ENCODE measurements around the gene ADGRV1.

ADGRV1 gene

GRCh38 chr5:90689064-90689463 is 130.5 kb downstream of the ADGRV1 start:
- no peak for TF ChIP-seq CTCF (IDR thresholded peaks at IDR 0.05)
- H3K27ac ChIP-seq: no peak overlapping the region
- DNase-seq (ENCODE audit: low spot score): no peak
- H3K4me3 ChIP-seq: no peak overlapping the region

GRCh38 chr5:90690307-90690706 is 131.7 kb downstream of the ADGRV1 start:
- no peak overlapping the region for H3K27ac ChIP-seq
- TF ChIP-seq CTCF (IDR thresholded peaks at IDR 0.05): no peak
- no peak overlapping the region for H3K4me3 ChIP-seq
- no peak for DNase-seq (ENCODE audit: low spot score)

GRCh38 chr5:90691533-90691932 is 132.9 kb downstream of the ADGRV1 start:
- DNase-seq (ENCODE audit: low spot score): no peak
- H3K27ac ChIP-seq: no peak overlapping the region
- TF ChIP-seq CTCF (IDR thresholded peaks at IDR 0.05): no peak
- no peak overlapping the region for H3K4me3 ChIP-seq

GRCh38 chr5:90696153-90696552 is 137.6 kb downstream of the ADGRV1 start:
- no peak overlapping the region for H3K4me3 ChIP-seq
- no peak overlapping the region for H3K27ac ChIP-seq
- DNase-seq (ENCODE audit: low spot score): no peak
- no peak for TF ChIP-seq CTCF (IDR thresholded peaks at IDR 0.05)

GRCh38 chr5:90700299-90700698 is 141.7 kb downstream of the ADGRV1 start:
- Histone ChIP-seq H3K27ac (no peak overlapping the region), H3K4me3 (no peak overlapping the region)
- no peak for TF ChIP-seq CTCF (IDR thresholded peaks at IDR 0.05)
- DNase-seq (ENCODE audit: low spot score): no peak

- no peak for DNase-seq (ENCODE audit: low spot score)
- TF ChIP-seq CTCF (IDR thresholded peaks at IDR 0.05): no peak
- no peak overlapping the region for H3K27ac ChIP-seq
- H3K4me3 ChIP-seq: no peak overlapping the region
Observed at GRCh38 chr5:90703932-90704331, 145.3 kb downstream of the ADGRV1 start.

GRCh38 chr5:90707698-90708097 is 149.1 kb downstream of the ADGRV1 start:
- no peak overlapping the region for H3K27ac ChIP-seq
- TF ChIP-seq CTCF (IDR thresholded peaks at IDR 0.05): no peak
- no peak for DNase-seq (ENCODE audit: low spot score)
- H3K4me3 ChIP-seq: no peak overlapping the region
